AML-193 (cell line): Measurements from ENCODE around the gene MLLT1.

Experiments
- DNase-seq, 2 experiments: peaks; one replicate each; lab custom pipeline; 2025; lab: John Stamatoyannopoulos, UW

The MLLT1 gene

GRCh38 chr19:6253954-6254733, 25.6 kb downstream of the MLLT1 start:
- no peak for DNase-seq

- no peak for DNase-seq
These were observed 27.7 kb downstream of the MLLT1 start for GRCh38 chr19:6252066-6252465.

GRCh38 chr19:6250909-6251308, 28.9 kb downstream of the MLLT1 start:
- DNase-seq: no peak

GRCh38 chr19:6250024-6250615, 29.7 kb downstream of the MLLT1 start:
- DNase-seq: no peak

GRCh38 chr19:6249296-6249695, 30.5 kb downstream of the MLLT1 start:
- no peak for DNase-seq

GRCh38 chr19:6248844-6249243, 30.9 kb downstream of the MLLT1 start:
- DNase-seq: no peak

GRCh38 chr19:6248341-6248740, 31.4 kb downstream of the MLLT1 start:
- no peak for DNase-seq

GRCh38 chr19:6247007-6247288, 32.8 kb downstream of the MLLT1 start:
- DNase-seq: no peak

DNA sequence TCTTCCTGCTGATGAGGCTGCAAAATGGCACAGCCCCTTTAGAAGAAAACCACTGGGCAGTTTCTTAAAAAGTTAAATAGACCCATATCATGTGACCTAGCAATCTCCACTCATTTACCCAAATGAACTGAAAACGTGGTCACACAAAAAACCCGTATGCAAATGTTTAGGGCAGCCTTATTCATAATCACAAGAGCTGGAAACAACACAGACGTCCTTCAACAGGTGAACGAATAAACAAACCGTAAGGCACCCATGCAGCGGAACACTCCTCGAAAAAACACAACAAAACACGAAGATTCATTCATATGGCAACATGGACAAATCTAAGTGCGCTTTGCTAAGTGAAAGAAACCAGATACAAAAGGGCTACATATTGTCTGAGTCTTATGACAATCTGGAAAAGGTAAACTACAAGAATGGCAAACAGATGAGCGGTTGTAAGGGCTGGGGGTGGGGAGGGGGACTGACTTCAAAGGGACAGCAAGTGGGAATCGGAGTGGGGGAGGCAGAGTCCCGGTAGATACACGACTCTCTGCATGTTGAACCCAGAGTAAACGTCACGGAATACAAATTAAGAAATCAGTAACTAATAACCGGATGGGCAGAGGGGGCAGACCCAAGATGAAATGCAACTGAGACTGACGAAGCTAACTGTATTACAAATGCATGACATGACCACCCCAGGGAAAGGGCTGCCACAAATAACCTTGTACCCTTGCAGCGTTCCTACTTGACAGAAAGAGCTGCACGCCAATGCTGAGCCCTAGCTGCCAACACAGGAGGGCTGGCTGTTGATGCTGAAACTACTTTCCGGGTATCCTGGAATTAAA, 33.4 kb downstream of the MLLT1 start:
- DNase-seq: no peak

DNA sequence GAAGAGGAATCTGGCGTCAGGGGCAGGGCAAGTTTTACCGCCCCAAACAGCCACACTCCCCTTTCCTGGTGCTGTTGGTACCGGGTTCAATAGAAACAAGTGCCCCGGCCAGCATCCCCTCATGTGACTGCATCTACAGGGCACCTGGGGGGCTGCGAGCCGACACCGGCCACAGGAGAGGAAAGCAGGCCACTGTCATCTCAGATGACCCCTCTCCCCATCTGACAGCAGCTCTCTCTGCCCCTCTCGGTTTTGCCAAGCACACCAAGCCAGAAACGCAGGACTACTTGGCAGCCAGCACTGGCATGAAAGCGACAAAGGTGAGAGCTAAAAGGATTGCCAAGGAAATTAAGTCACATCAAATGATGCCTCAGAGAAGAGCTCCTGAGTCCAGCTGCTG, 37.1 kb downstream of the MLLT1 start:
- DNase-seq: no peak

- no peak for DNase-seq
These were observed 37.9 kb downstream of the MLLT1 start for GRCh38 chr19:6241680-6242377.

DNA sequence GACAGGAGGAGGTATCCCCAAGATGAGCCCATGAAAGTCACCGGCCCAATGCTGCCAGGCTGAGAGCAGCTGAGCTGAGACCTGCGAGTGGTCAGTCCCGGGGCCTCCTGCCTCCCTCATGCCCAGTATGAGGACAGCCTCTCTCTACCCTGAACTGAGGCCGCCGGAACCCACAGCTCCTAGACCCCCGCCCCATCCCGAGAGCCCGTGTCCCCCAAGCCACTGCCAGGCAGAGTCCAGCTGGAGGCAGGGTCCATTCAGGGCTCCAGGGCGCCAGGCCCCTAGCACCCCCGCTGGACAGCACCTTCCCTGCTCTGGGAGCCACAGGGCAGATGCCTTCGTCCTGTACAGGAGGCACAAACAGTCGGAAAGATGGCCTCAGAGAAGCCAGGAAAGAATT, 38.7 kb downstream of the MLLT1 start:
- DNase-seq: no peak

DNA sequence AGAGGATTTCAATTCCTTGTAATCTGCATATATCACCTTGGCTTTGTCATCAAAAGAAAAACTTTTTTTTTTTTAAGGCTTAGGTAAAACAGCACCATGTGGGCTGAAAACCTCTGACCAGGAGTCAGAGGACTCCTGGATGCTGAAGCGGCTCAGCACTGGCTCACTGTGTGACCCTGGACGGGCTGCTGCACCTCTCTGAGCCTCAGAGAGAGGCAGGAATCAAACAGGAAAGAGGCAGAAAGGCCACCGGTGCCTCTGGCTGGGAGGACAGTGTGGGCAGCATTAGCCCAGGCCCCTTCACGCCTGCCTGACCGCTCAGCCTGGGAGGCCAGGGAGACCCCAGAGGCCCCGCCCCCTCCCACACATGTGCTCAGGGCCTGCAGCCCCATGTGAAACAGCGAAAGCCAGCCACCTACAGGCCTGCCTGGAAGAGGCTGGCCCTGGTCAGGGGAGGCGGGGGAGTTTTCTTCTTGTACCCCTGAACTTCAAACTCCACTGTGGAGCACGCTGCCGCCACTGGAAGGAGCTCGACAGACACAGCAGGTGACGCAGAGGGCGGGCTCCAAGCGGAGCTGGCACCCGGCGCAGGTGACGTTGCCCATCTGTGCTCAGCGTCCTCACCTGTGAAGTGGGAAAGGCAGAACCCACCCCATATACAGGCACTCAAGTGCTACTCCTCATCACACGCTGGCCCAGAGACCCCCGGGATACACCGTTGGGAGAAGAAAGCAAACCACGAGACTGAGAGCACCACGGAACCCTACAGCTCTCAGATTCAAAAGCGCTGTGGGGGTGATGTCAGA, 39.7 kb downstream of the MLLT1 start:
- no peak for DNase-seq

DNA sequence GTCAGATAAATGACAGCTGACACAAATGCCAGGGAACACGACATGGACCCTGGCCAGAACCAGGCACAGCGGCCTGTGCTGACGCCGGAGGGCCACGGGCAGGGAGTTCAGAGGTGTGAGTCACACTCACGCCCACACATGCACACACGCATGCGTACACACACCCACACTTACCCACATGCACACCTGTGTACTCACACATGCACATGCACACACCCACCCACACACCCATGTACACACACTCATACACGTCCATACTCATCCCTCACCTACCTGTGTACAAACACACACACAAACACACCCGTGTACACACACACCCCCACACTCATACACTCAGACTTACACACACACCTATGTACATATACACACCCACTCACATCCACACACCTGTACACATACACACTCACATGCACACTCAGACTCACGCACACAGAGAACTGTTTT, 40.4 kb downstream of the MLLT1 start:
- DNase-seq: no peak

GRCh38 chr19:6238643-6239281, 41.0 kb downstream of the MLLT1 start:
- DNase-seq: no peak

GRCh38 chr19:6238256-6238642, 41.5 kb downstream of the MLLT1 start:
- no peak for DNase-seq

- no peak for DNase-seq
These were observed 43.2 kb downstream of the MLLT1 start for GRCh38 chr19:6236310-6237291.

- DNase-seq: no peak
These were observed 44.5 kb downstream of the MLLT1 start for GRCh38 chr19:6235031-6235951.

- no peak for DNase-seq
These were observed 45.2 kb downstream of the MLLT1 start for GRCh38 chr19:6234527-6234926.
